GM21423 (cell line): ENCODE measurements around the gene SPN.
"Not testable (repeated sequence)": the region's sequence is repeated elsewhere in the genome, so short reads cannot be mapped to it uniquely, and the experiment has no call there.

Experiments
- ATAC-seq: cut with Tn5 transposase; IDR thresholded peaks from one replicate; pipeline ENCODE4 v1.9.1; 2021; ENCODE audit warnings: mild to moderate bottlenecking, moderate library complexity; ENCODE audit not compliant: unreplicated experiment

SPN gene

DNA sequence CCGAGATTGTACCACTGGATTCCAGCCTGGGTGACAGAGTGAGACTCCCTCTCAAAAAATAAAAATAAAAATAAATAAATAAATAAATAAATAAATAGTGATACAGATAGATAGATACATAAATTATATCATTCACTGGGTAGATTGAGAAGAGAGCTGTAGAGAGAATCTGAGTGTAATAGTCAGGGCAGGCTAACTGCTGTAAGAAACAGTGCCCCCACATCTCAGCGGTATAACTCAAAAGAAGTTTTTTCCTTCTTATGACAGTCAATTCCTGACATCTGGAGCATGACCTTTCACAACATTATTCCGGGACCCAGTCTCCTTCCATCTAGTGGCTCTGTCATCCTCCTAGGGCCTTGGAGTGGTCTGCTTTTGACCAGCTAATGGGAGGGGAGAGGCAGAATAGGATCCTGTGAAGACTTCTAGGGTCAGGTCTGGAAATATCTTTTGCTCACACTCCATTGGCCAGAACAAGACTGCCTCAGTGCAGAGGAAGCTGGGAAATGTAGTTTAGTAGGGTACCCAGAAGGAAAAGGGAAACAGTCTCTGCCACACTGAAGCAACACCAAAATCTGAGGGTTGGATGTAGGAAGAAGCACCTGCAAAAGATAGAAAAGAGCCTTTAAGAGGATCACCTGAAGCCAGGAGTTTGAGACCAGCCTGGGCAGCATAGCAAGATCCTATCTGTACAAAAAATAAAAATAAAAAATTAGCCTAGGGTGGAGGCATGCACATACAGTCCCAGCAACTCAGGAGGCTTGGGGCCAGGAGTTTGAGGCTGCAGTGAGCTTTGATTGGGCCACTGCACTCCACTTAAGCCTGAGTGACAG is 13.0 kb downstream of the SPN start:
- no peak for ATAC-seq

GRCh38 chr16:29676989-29677785 is 14.1 kb downstream of the SPN start:
- ATAC-seq: no peak

- ATAC-seq: no peak
Observed at GRCh38 chr16:29678691-29679267, 15.7 kb downstream of the SPN start, which contains the start of gene QPRT. QPRT (plus strand) TSS chr16:29679180; CDS start chr16:29679198, 18 bp downstream.

DNA sequence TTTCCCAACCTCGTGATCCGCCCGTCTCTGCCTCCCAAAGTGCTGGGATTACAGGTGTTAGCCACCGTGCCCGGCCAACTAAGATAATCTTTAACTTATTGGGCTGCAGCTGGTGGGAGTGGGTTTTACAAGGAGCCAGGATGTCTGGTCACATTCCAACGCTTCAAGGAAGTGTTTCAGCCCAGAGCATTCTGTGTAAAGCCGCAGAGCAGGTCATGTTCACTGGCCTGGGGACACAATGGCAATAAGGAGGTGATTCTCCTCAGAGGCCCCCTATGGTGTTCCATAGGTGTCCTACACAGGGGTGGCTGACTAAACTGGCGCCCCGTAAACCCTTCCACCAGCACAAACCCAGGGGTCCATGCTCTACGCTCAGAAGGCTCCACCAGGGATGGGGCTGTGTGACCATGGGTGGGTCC is 17.1 kb downstream of the SPN start:
- ATAC-seq: no peak

- ATAC-seq: no peak
Observed at GRCh38 chr16:29683543-29684090, 20.6 kb downstream of the SPN start.

GRCh38 chr16:29684679-29685078 is 21.6 kb downstream of the SPN start:
- ATAC-seq: no peak

DNA sequence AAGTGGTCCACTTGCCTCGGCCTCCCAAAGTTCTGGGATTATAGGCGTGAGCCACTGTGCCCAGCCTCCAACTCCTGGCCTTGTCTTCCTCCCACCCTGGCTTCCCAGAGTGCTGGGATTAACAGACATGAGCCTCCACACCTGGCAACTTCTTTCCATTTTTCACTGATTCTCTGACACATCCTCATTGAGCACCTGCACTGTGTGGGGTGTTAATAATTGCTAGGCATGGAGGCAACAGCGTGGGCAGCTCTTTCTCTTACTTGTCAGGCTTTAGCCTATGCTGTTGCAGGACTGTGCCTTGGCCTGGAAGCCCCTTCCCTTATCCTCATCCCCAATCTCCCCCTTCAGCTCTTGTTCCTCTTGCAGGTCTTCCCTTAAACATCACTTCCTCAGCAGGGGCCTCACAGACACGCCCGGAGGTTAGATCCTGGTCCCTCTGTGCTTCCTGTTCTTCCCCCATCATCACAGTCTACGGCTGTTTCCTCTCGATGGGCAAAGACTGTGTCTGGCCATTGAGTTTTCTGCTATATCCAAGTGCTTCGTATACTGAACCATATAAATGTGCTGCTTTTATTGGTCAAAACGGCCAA is 23.8 kb downstream of the SPN start:
- ATAC-seq: no peak

DNA sequence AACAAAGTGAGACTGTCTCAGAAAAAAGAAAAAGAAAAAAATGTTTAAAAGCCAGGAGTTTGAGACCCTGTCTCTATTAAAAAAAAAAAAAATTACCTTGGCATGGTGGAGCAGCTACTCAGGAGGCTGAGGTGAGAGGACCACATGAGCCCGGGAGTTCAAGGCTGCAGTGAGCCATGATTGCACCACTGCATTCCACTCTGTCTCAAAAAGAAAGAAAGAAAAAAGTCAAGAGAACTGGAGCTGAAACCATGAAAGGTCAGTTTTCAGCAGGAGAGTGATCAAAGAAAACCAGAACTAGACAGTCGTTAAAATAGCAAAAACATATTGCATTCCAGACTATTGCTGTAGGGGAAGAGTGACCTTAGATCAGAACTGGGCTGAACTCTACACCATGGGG is 24.7 kb downstream of the SPN start:
- no peak for ATAC-seq

DNA sequence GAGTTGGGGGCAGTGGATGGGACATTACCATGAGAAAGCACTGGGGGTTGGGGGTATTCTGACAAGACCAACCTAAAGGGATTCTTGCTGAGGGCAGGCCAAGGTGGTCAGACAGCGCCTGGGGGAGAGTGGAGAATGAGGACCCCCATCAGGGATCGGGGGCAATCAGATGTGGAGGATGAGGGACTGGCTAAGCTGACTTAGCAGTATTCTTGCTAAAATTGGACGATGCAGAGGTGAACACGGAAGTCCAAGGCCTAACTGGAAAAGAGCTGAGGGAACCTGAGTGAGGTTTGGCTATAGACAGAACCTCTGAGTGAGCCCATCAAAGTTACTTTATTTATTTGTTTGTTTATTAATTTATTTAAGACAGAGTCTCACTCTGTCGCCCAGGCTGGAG is 25.1 kb downstream of the SPN start:
- ATAC-seq: no peak

DNA sequence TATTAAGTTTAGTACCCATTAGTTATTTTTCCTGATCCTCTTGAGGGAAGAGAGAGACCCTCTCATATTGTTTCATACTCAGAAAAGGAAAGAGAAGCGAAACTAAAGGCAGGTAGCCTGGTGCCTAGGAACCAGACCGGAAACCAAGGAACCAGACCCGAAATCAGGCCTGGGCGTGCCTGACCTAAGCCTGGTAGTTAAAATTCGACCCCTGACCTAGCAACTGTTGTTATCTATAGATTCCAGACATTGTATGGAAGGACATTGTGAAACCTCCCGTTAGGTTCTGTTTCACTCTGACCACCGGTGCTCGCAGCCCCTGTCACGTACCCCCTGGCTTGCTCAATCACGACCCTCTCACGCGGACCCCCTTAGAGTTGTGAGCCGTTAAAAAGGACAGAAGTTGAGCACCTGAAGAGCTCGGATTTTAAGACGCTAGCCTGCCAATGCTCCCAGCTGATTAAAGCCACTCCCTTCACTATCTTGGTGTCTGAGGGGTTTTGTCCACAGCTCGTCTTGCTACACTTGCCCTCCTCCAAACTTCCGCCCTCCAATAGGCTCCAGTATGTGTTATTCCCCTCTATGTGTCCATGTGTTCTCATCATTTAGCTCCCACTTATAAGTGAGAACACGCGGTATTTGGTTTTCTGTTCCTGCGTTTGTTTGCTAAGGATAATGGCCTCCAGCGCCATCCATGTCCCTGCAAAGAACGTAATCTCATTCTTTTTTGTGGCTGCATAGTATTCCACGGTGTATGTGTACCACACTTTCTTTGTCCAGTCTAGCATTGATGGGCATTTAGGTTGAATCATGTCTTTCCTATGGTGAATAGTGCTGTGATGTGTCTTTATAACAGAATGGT is 26.7 kb downstream of the SPN start:
- not testable (repeated sequence) for ATAC-seq

GRCh38 chr16:29692606-29693005 is 29.6 kb downstream of the SPN start:
- ATAC-seq: not testable (repeated sequence)

DNA sequence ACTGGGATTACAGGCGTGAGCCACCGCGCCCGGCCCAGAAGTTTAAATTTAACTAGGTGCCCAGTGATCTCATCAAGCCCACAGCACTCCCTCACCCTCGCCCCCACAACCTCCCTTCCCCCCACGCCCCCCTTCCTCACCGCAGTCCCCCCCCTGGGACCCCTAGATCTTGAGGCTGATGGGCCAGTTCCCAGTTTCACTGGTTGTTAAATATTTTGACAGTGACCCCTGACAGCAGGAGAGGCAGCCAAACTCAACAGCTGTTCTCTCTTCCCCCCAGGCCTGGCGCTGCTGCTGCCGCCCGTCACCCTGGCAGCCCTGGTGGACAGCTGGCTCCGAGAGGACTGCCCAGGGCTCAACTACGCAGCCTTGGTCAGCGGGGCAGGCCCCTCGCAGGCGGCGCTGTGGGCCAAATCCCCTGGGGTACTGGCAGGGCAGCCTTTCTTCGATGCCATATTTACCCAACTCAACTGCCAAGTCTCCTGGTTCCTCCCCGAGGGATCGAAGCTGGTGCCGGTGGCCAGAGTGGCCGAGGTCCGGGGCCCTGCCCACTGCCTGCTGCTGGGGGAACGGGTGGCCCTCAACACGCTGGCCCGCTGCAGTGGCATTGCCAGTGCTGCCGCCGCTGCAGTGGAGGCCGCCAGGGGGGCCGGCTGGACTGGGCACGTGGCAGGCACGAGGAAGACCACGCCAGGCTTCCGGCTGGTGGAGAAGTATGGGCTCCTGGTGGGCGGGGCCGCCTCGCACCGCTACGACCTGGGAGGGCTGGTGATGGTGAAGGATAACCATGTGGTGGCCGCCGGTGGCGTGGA is 31.5 kb downstream of the SPN start:
- no peak for ATAC-seq

DNA sequence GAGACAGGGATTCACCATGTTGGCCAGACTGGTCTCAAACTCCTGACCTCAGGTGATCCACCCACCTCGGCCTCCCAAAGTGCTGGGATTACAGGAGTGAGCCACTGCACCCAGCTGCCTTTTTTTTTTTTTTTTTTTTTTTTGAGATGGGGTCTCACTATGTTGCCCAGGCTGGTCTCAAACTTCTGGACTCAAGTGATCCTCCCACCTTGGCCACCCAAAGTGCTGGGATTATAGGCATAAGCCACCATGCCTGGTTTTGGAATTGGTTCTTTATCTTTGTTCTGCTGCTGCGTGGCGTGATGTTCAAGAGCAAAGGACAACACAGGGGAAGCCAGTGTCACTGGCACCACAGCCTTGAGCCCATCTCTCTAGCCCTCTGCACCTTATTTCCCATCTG is 32.6 kb downstream of the SPN start:
- ATAC-seq: not testable (repeated sequence)

GRCh38 chr16:29696881-29697331 is 33.9 kb downstream of the SPN start:
- no peak for ATAC-seq

GRCh38 chr16:29697391-29697790 is 34.3 kb downstream of the SPN start:
- no peak for ATAC-seq

DNA sequence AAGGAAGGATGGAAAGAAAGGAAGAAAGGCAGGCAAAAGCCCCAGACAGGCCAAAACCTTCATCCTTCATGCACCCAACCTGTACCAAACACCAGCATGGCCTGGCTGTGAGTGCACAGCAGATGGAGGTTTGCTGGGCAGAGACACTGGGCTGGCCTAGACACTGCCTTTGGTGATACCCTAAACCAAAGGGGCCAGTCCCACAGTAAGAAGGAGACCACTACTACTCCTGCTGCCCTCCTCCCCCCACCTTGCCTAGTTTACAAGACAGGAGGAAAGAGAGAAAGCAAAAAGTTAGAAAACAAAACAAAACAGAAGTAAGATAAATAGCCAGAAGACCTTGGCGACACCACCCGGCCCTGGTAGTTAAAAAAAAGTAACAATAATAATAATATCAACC is 35.0 kb downstream of the SPN start:
- ATAC-seq: no peak

GRCh38 chr16:29698484-29699323 is 35.7 kb downstream of the SPN start:
- no peak for ATAC-seq
